ENCODE results near the gene RBM5. TPM values are rescaled to one million over a fixed set of nuclear protein-coding genes. Genes with fewer than 3 reads are reported as not detected.
A peak's percentile ranks its signal among the peaks of the same experiment; 100 is the strongest.

Gene RBM5
- total RNA-seq, 1 experiment from 2014 or later = 92.1 TPM

- no peak overlapping the region for H3K4me3 Mint-ChIP-seq
- ChIA-PET POLR2A (interaction anchor here (0.9 kb wide), 1 partner anchor 29 kb away, joined by 3 read pairs; no protein-coding TSS in a partner anchor), CTCF (interaction anchor here (0.7 to 3.0 kb wide), 5 partner anchors 27 to 43 kb away, joined by 3 to 13 read pairs (median 4); no protein-coding TSS in a partner anchor)
- TF ChIP-seq ZNF671 (CRISPR knock-in tag; IDR thresholded peaks at IDR 0.05) = no peak
- no peak for TF ChIP-seq ZBTB43 (CRISPR knock-in tag; IDR thresholded peaks at IDR 0.05)
- TF ChIP-seq USF1 (CRISPR knock-in tag; IDR thresholded peaks at IDR 0.05) = no peak
- no peak for TF ChIP-seq NFYB (CRISPR knock-in tag; conservative IDR thresholded peaks at IDR 0.05; ENCODE audit: low read depth)
- TF ChIP-seq AR (CRISPR knock-in tag; IDR thresholded peaks at IDR 0.05) = no peak
- ATAC-seq (no peak), DNase-seq (ENCODE audit: low spot score) (no peak)
- no peaks in the 10 kb centered on the region for H3K9me3 Mint-ChIP-seq
- H3K36me3 Mint-ChIP-seq = no peaks in the 10 kb centered on the region
- peaks cover 49% of the 10 kb centered on the region for H3K4me1 Mint-ChIP-seq
- peaks cover 26% of the 10 kb centered on the region for H3K27me3 Mint-ChIP-seq (ENCODE audit: low read depth)
- no peak overlapping the region for H3K27ac Mint-ChIP-seq
Observed at GRCh38 chr3:50151728-50152127, 63.0 kb downstream of the RBM5 start.

- CTCF ChIA-PET = interaction anchor here (1.0 to 2.0 kb wide), 5 partner anchors 28 to 41 kb away, joined by 3 to 7 read pairs (median 4); no protein-coding TSS in a partner anchor
- no peak for TF ChIP-seq ZBTB21 (CRISPR knock-in tag; IDR thresholded peaks at IDR 0.05; ENCODE audit: borderline replicate concordance)
- TF ChIP-seq FOXJ3 (CRISPR knock-in tag; IDR thresholded peaks at IDR 0.05; ENCODE audit: borderline replicate concordance) = no peak
- no peak for TF ChIP-seq SMAD3 (CRISPR knock-in tag; IDR thresholded peaks at IDR 0.05; ENCODE audit: borderline replicate concordance)
- TF ChIP-seq GABPB1 (CRISPR knock-in tag; IDR thresholded peaks at IDR 0.05) = no peak
- no peak for TF ChIP-seq TEAD4 (CRISPR knock-in tag; IDR thresholded peaks at IDR 0.05)
- no peak for TF ChIP-seq ZNF263 (CRISPR knock-in tag; IDR thresholded peaks at IDR 0.05; ENCODE audit: low read depth)
- no peak for TF ChIP-seq AFF4 (CRISPR knock-in tag; IDR thresholded peaks at IDR 0.05; ENCODE audit: borderline replicate concordance)
- TF ChIP-seq ZNF532 (CRISPR knock-in tag; IDR thresholded peaks at IDR 0.05; ENCODE audit: borderline replicate concordance) = no peak
- no peak for TF ChIP-seq RORB (CRISPR knock-in tag; IDR thresholded peaks at IDR 0.05)
- no peak for TF ChIP-seq GRHL2 (CRISPR knock-in tag; IDR thresholded peaks at IDR 0.05; ENCODE audit: insufficient replicate concordance, severe bottlenecking)
- no peak for TF ChIP-seq TEAD1 (CRISPR knock-in tag; IDR thresholded peaks at IDR 0.05)
- TF ChIP-seq SOX15 (CRISPR knock-in tag; IDR thresholded peaks at IDR 0.05) = no peak
- TF ChIP-seq CREB1 (CRISPR knock-in tag; IDR thresholded peaks at IDR 0.05) = no peak
- no peak for TF ChIP-seq AR (CRISPR knock-in tag; IDR thresholded peaks at IDR 0.05)
Observed at GRCh38 chr3:50153782-50154475, 65.2 kb downstream of the RBM5 start.

More at GRCh38 chr3:50153782-50154475, 65.2 kb downstream of the RBM5 start:
- DNase-seq (ENCODE audit: low spot score) (no peak), ATAC-seq (no peak)
- peak overlapping the region; percentile 73 for H3K4me3 Mint-ChIP-seq
- no peak overlapping the region; the same call in 1 of the 2 replicates for H3K27ac Mint-ChIP-seq
- POLR2A ChIA-PET = no interaction called here
- no peaks in the 10 kb centered on the region for H3K9me3 Mint-ChIP-seq
- H3K27me3 Mint-ChIP-seq (ENCODE audit: low read depth) = peaks cover 26% of the 10 kb centered on the region
- H3K36me3 Mint-ChIP-seq = no peaks in the 10 kb centered on the region
- peaks cover 64% of the 10 kb centered on the region for H3K4me1 Mint-ChIP-seq

Measured in WTC11 (cell line).